Ishikawa (cell line): ENCODE data around the gene CDA.

Experiments
- CEBPB ChIP-seq: IDR thresholded peaks from 2 replicates; pipeline ENCODE4 v1.6.1; 2012
- CREB1 ChIP-seq: IDR thresholded peaks from 2 replicates; pipeline ENCODE4 v1.6.1; 2012; ENCODE audit warnings: low read depth
- EGR1 ChIP-seq: IDR thresholded peaks from 2 replicates; pipeline ENCODE4 v1.6.1; 2012
- EP300 ChIP-seq: IDR thresholded peaks from 2 replicates; pipeline ENCODE4 v1.6.1; 2012; ENCODE audit warnings: borderline replicate concordance
- FOXM1 ChIP-seq: IDR thresholded peaks from 2 replicates; pipeline ENCODE4 v1.6.1; 2012; ENCODE audit warnings: low read depth, borderline replicate concordance
- MAX ChIP-seq: IDR thresholded peaks from 2 replicates; pipeline ENCODE4 v1.6.1; 2012
- NFIC ChIP-seq: IDR thresholded peaks from 2 replicates; pipeline ENCODE4 v1.6.1; 2012
- RAD21 ChIP-seq: IDR thresholded peaks from 2 replicates; pipeline ENCODE4 v1.6.1; 2012; ENCODE audit warnings: low read depth
- REST ChIP-seq: IDR thresholded peaks from 2 replicates; pipeline ENCODE4 v1.6.1; 2012; ENCODE audit warnings: low read depth, mild to moderate bottlenecking
- TAF1 ChIP-seq: IDR thresholded peaks from 2 replicates; pipeline ENCODE4 v1.6.1; 2012; ENCODE audit warnings: low read depth, mild to moderate bottlenecking
- TCF12 ChIP-seq: IDR thresholded peaks from 2 replicates; pipeline ENCODE4 v1.6.1; 2012; ENCODE audit warnings: low read depth
- TEAD4 ChIP-seq: IDR thresholded peaks from 2 replicates; pipeline ENCODE4 v1.6.1; 2012
- USF1 ChIP-seq: IDR thresholded peaks from 2 replicates; pipeline ENCODE4 v1.6.1; 2012
- YY1 ChIP-seq: IDR thresholded peaks from 2 replicates; pipeline ENCODE4 v1.6.1; 2012; ENCODE audit warnings: low read depth
- ZBTB7A ChIP-seq: IDR thresholded peaks from 2 replicates; pipeline ENCODE4 v1.6.1; 2012; ENCODE audit warnings: low read depth

The CDA gene

GRCh38 chr1:20614131-20614579 lies 25.3 kb downstream of the CDA start:
- TF ChIP-seq MAX (no peak), ZBTB7A (0 out of 2 replicates have a peak, but pooled peaks have one; percentile 42), CEBPB (no peak), YY1 (no peak; the same call in 1 of the 2 replicates), RAD21 (0 out of 2 replicates have a peak, but pooled peaks have one; percentile 1)

GRCh38 chr1:20615946-20616846 lies 27.3 kb downstream of the CDA start:
- TF ChIP-seq EP300 (no peak), ZBTB7A (no peak), MAX (no peak), YY1 (no peak), TAF1 (no peak), EGR1 (no peak), USF1 (no peak), TEAD4 (no peak), FOXM1 (no peak)

- TF ChIP-seq TCF12: no peak
- no peak for TF ChIP-seq TEAD4
Observed at GRCh38 chr1:20616847-20617487, 28.1 kb downstream of the CDA start.

- no peak for TF ChIP-seq EP300
- no peak for TF ChIP-seq FOXM1
- no peak for TF ChIP-seq USF1
- no peak for TF ChIP-seq CEBPB
- TF ChIP-seq ZBTB7A: no peak
- no peak for TF ChIP-seq REST
- TF ChIP-seq TCF12: no peak
- TF ChIP-seq CREB1: no peak
- TF ChIP-seq MAX: no peak
- TF ChIP-seq EGR1: no peak
- TF ChIP-seq RAD21: no peak
- no peak for TF ChIP-seq NFIC
- no peak for TF ChIP-seq YY1
- no peak for TF ChIP-seq TAF1
- no peak for TF ChIP-seq TEAD4
Observed at GRCh38 chr1:20618550-20618949, 29.7 kb downstream of the CDA start.

GRCh38 chr1:20619999-20620398 lies 31.1 kb downstream of the CDA start:
- TF ChIP-seq EP300 (no peak), ZBTB7A (no peak), CREB1 (no peak), NFIC (no peak), TEAD4 (no peak), TCF12 (no peak), REST (no peak), CEBPB (no peak), USF1 (no peak), MAX (no peak)
